ENCODE measurements around the gene TBXA2R.

DNA sequence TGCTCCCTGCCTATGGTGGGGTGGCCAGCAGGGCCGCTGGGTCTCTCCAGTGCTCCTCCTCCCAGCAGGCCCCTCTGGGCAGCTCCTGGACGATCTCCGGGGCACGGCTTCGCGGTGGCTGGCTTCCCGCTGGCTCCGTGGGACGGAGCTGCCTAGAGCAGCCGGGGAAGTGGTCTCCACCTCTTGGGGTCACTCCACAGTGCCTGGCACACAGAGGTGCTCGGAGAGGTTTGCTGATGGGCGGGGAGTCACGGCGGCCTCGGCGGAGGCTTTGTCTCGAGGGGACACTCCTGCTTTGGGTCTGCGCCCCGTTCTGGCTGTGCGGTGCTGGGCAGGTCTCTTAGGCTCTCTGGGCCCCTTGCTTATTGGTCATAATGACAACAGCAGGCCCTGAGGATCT, 29.8 kb upstream of the TBXA2R start:
- no peak for TF ChIP-seq MAX (IDR thresholded peaks at IDR 0.05; ENCODE audit: low read depth, low read length)
- TF ChIP-seq CTCF (IDR thresholded peaks at IDR 0.05; ENCODE audit: low read depth, low read length) = no peak
- TF ChIP-seq POLR2A (IDR thresholded peaks at IDR 0.05; ENCODE audit: extremely low read depth, insufficient read length) = no peak
- no peak for TF ChIP-seq MYC (IDR thresholded peaks at IDR 0.05; ENCODE audit: low read depth, low read length)

Measured in NB4 (cell line).